Panc1 (cell line): ENCODE results near the gene EPHA7. TPM values are rescaled to one million over a fixed set of nuclear protein-coding genes. Genes with fewer than 3 reads are reported as not detected.

Source experiments
- ATAC-seq: fragments of 200-7000 bp; cut with Tn5 transposase; 2 replicates; pipeline ENCODE4 v1.9.1; 2020; ENCODE audit warnings: mild to moderate bottlenecking, moderate library complexity
- BruUV-seq: library from RNA; stranded (reverse); fragments of 400-500 nt; replicated peaks from 2 replicates; lab custom pipeline; 2021; lab: Mats Ljungman, UMichigan
- CTCF ChIA-PET: fragments of 300-600 bp; sonication (Branson Sonifier 250); formaldehyde crosslinking; loops from one replicate; lab custom pipeline; 2022; ENCODE audit warnings: antibody characterized with exemption; lab: Charles Lee
- POLR2A ChIA-PET: fragments of 300-600 bp; sonication (Branson Sonifier 250); formaldehyde crosslinking; loops from one replicate; lab custom pipeline; 2022; ENCODE audit warnings: antibody characterized with exemption; lab: Charles Lee
- DNase-seq: peaks from one replicate; pipeline ENCODE4 v3.0.0-alpha.2; 2010; ENCODE audit warnings: low read depth, low spot score
- H3K27ac ChIP-seq: 2 replicates; pipeline ENCODE4 v1.5.1; 2011; ENCODE audit warnings: mild to moderate bottlenecking, low read length, inconsistent platforms
- H3K27me3 ChIP-seq: fragments of 200-500 bp; sonication (Bioruptor generic); 2 replicates; pipeline ENCODE4 v1.6.0; 2014; ENCODE audit warnings: low read length, inconsistent platforms; ENCODE audit not compliant: control insufficient read depth, insufficient read depth
- H3K36me3 ChIP-seq: fragments of 200-500 bp; sonication (Bioruptor generic); 2 replicates; pipeline ENCODE4 v1.5.1; 2014; ENCODE audit warnings: inconsistent platforms, mild to moderate bottlenecking, low read length, moderate library complexity; ENCODE audit not compliant: control insufficient read depth, insufficient read depth
- H3K4me1 ChIP-seq: 2 replicates; pipeline ENCODE4 v1.5.1; 2011; ENCODE audit warnings: inconsistent platforms, mild to moderate bottlenecking, low read length, moderate library complexity; ENCODE audit not compliant: control insufficient read depth, insufficient read depth
- H3K4me3 ChIP-seq, 2 experiments: 2 replicates each; pipeline ENCODE4 v1.5.1; 2011 to 2012; ENCODE audit warnings: low read depth in 2 of 2, low read length in 2 of 2, mild to moderate bottlenecking in 2 of 2, inconsistent platforms in 1 of 2, moderate library complexity in 1 of 2
- H3K9me3 ChIP-seq: fragments of 200-500 bp; sonication (Bioruptor generic); 2 replicates; pipeline ENCODE4 v1.5.1; 2014; ENCODE audit warnings: low read depth, mild to moderate bottlenecking, inconsistent platforms, low read length, moderate library complexity; ENCODE audit not compliant: control insufficient read depth, insufficient read depth
- CTCF ChIP-seq: fragments of 450-650 bp; IDR thresholded peaks from 2 replicates; pipeline ENCODE4 v1.5.1; 2017; ENCODE audit warnings: mild to moderate bottlenecking
- POLR2AphosphoS5 ChIP-seq: IDR thresholded peaks from 2 replicates; pipeline ENCODE4 v1.6.1; 2012; ENCODE audit warnings: mild to moderate bottlenecking, low read depth, low read length, moderate library complexity
- REST ChIP-seq, 2 experiments: IDR thresholded peaks; 2 replicates each; pipeline ENCODE4 v1.6.1; 2011 to 2012; ENCODE audit warnings: low read depth in 2 of 2, control low read depth in 1 of 2, low read length in 1 of 2, mild to moderate bottlenecking in 1 of 2, moderate library complexity in 1 of 2; ENCODE audit not compliant: insufficient read depth in 1 of 2
- SIN3A ChIP-seq: IDR thresholded peaks from 2 replicates; pipeline ENCODE4 v1.6.1; 2012; ENCODE audit warnings: low read depth, mild to moderate bottlenecking, low read length, moderate library complexity, borderline replicate concordance; ENCODE audit not compliant: insufficient read depth
- TCF7L2 ChIP-seq: IDR thresholded peaks from 2 replicates; pipeline ENCODE4 v1.6.1; 2011; ENCODE audit warnings: mild to moderate bottlenecking, low read depth, low read length, inconsistent platforms
- in situ Hi-C: cut with HindIII; loops from 2 replicates; pipeline ENCODE4 v1.10.0; 2016; ENCODE audit warnings: low sequenced_read_pairs, low pct_unique_long_range_greater_than_20kb
- intact Hi-C: fragments of 100-400 bp; cut with micrococcal nuclease; formaldehyde crosslinking; loops from one replicate; pipeline ENCODE4 v1.10.0; 2022; ENCODE audit not compliant: unreplicated experiment
- total RNA-seq: library from RNA; stranded (reverse); gene quantifications from one replicate; pipeline ENCODE4 v1.2.1, GENCODE V29; 2021; ENCODE audit not compliant: unreplicated experiment

The EPHA7 gene
- total RNA-seq, 1 experiment from 2014 or later: 8.6 TPM

- DNase-seq: no peak
- POLR2A ChIA-PET: no interaction called here
- Histone ChIP-seq H3K4me1 (no peaks in the 10 kb centered on the region; the same call in 1 of the 2 replicates), H3K36me3 (no peaks in the 10 kb centered on the region), H3K9me3 (no peaks in the 10 kb centered on the region), H3K27ac (no peak overlapping the region), H3K4me3 (no peak overlapping the region), H3K27me3 (no peaks in the 10 kb centered on the region)
- BruUV-seq: no TSS peak
- in situ Hi-C loops: no loop called here
- intact Hi-C loops: no loop called here
- TF ChIP-seq REST (IDR thresholded peaks at IDR 0.05; ENCODE audit: insufficient read depth in 1 of 2, low read depth in 2 of 2, low read length in 1 of 2): no peak
- TF ChIP-seq POLR2AphosphoS5: no peak
- no peak for TF ChIP-seq CTCF
- TF ChIP-seq TCF7L2: no peak
- no peak for TF ChIP-seq SIN3A
- ATAC-seq: no peak
- CTCF ChIA-PET: interaction anchor here (0.6 kb wide), 1 partner anchor 195 kb away, joined by 6 read pairs; no protein-coding TSS in a partner anchor
These were observed 176.1 kb downstream of the EPHA7 start for GRCh38 chr6:93243231-93243778.

- no peak for DNase-seq
- Histone ChIP-seq H3K36me3 (no peaks in the 10 kb centered on the region), H3K4me3 (no peak overlapping the region), H3K27me3 (no peaks in the 10 kb centered on the region), H3K27ac (no peak overlapping the region; the same call in 1 of the 2 replicates), H3K4me1 (no peaks in the 10 kb centered on the region; the same call in 1 of the 2 replicates), H3K9me3 (no peaks in the 10 kb centered on the region)
- no TSS peak for BruUV-seq
- CTCF ChIA-PET: no interaction called here
- in situ Hi-C loops (no loop called here), intact Hi-C loops (no loop called here)
- ATAC-seq: no peak
- TF ChIP-seq POLR2AphosphoS5: no peak
- TF ChIP-seq CTCF: no peak
- TF ChIP-seq TCF7L2: no peak
- TF ChIP-seq REST (IDR thresholded peaks at IDR 0.05; ENCODE audit: insufficient read depth in 1 of 2, low read depth in 2 of 2, low read length in 1 of 2): no peak
- no peak for TF ChIP-seq SIN3A
- POLR2A ChIA-PET: no interaction called here
These were observed 177.3 kb downstream of the EPHA7 start for GRCh38 chr6:93242049-93242448.
